ENCODE measurements around the gene GRIN3A. TPM values are rescaled to one million over a fixed set of nuclear protein-coding genes. Genes with fewer than 3 reads are reported as not detected.

The GRIN3A gene
- total RNA-seq, 4 donors from 2014 or later, result 0.27 to 0.48 (median 0.37) TPM; not detected in 1

DNA sequence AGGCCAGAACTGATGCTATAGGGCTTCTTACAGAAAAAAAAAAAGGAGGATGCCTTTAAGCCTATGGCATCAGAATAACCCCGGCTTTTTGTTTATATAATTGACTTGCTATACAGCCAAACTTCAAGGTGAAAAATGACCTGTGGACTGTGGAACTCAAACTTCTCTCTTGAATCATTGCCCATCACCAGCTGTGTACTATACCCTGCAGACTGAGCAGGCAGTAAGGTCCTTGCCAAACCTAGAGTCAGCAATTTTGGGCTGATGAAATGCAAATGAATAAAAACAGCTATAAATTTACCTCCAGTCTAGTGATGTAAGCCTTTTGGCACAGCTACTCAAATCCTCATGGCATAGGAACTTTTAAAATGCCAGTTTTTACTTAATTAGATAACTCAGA is 99.1 kb downstream of the GRIN3A start:
- TF ChIP-seq, protein P1, sequence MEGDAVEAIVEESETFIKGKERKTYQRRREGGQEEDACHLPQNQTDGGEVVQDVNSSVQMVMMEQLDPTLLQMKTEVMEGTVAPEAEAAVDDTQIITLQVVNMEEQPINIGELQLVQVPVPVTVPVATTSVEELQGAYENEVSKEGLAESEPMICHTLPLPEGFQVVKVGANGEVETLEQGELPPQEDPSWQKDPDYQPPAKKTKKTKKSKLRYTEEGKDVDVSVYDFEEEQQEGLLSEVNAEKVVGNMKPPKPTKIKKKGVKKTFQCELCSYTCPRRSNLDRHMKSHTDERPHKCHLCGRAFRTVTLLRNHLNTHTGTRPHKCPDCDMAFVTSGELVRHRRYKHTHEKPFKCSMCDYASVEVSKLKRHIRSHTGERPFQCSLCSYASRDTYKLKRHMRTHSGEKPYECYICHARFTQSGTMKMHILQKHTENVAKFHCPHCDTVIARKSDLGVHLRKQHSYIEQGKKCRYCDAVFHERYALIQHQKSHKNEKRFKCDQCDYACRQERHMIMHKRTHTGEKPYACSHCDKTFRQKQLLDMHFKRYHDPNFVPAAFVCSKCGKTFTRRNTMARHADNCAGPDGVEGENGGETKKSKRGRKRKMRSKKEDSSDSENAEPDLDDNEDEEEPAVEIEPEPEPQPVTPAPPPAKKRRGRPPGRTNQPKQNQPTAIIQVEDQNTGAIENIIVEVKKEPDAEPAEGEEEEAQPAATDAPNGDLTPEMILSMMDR (IDR thresholded peaks at IDR 0.05), result no peak
- TF ChIP-seq POLR2AphosphoS5 (IDR thresholded peaks at IDR 0.05), result no peak
- no peak for TF ChIP-seq POLR2A (IDR thresholded peaks at IDR 0.05)
- TF ChIP-seq EP300 (IDR thresholded peaks at IDR 0.05; ENCODE audit: low read depth), result no peak
- intact Hi-C loops (cut with DNase I; ENCODE audit: low total_unique reads), result no loop called here
- Histone ChIP-seq H3K36me3 (no peaks in the 10 kb centered on the region), H3K27ac (no peak overlapping the region), H3K4me3 (no peak overlapping the region), H3K9me3 (peaks cover 0 to 3% of the 10 kb centered on the region in 2 donors), H3K4me1 (peaks cover 0 to 14% (median 2%) of the 10 kb centered on the region in 4 donors), H3K27me3 (no peaks in the 10 kb centered on the region)
- WGBS, 2 donors (ENCODE audit: low coverage in 1 of 2), result 23 to 29% methylated on average over 1 of the region's 1 CpG
- in situ Hi-C loops (cut with MboI; ENCODE audit: low pct_ligation_motif_present in 1 of 4, low pct_unique_long_range_greater_than_20kb in 1 of 4, low sequenced_read_pairs in 3 of 4), result no loop called here
- no peak for DNase-seq

DNA sequence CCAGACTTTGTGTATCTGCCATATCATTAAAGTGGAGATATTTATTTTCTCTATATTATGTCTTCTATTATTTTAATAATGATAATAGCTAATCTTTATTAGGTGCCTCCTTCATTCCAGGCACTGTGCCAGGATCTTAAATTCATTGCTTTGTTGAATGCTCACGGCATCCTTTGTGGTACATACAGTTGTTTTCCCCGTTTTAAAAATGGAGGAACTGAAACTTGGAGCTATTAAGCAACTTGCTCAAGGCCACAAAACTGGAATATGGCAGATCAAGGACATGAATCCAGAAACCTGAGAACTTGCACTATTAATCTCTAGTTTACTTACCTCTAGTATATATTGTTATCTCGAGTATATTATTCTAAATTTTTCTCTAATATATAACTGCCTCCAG is 102.2 kb downstream of the GRIN3A start:
- TF ChIP-seq EP300 (IDR thresholded peaks at IDR 0.05; ENCODE audit: low read depth) (no peak), POLR2A (IDR thresholded peaks at IDR 0.05) (no peak), POLR2AphosphoS5 (IDR thresholded peaks at IDR 0.05) (no peak)
- TF ChIP-seq, protein P1 (IDR thresholded peaks at IDR 0.05), result no peak
- Histone ChIP-seq H3K9me3 (no peaks in the 10 kb centered on the region), H3K4me1 (peaks cover 0 to 14% (median 2%) of the 10 kb centered on the region in 4 donors), H3K27ac (no peak overlapping the region), H3K27me3 (no peaks in the 10 kb centered on the region), H3K36me3 (no peaks in the 10 kb centered on the region), H3K4me3 (no peak overlapping the region)
- 66 to 74% methylated on average over 3 of the region's 3 CpGs for WGBS, 2 donors (ENCODE audit: low coverage in 1 of 2)
- in situ Hi-C loops (cut with MboI; ENCODE audit: low pct_ligation_motif_present in 1 of 4, low pct_unique_long_range_greater_than_20kb in 1 of 4, low sequenced_read_pairs in 3 of 4), result no loop called here
- intact Hi-C loops (cut with DNase I; ENCODE audit: low total_unique reads), result no loop called here
- DNase-seq, result no peak

DNA sequence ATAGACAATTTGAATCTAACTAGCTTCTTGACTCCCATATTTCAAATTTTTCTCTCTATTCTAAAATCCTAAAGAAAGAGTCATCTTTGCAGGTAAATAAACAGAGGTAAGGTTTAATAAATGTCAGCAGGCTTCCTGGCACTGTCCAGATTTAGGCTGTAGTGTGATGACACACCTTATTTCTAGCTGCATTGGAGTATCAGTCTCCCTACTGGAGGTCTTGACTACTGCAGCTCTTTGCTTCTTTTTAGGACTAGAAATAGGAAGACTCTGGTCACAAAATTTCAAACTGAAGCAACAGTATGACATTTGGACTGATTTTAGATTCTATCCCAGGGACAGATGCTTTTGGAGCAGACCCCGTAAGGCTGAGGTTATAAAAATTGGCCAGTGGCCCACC is 103.0 kb downstream of the GRIN3A start:
- H3K36me3 ChIP-seq, result no peaks in the 10 kb centered on the region
- intact Hi-C loops (cut with DNase I; ENCODE audit: low total_unique reads) (no loop called here), in situ Hi-C loops (cut with MboI; ENCODE audit: low pct_ligation_motif_present in 1 of 4, low pct_unique_long_range_greater_than_20kb in 1 of 4, low sequenced_read_pairs in 3 of 4) (no loop called here)
- WGBS, 2 donors (ENCODE audit: low coverage in 1 of 2), result 70 to 97% methylated on average over 1 of the region's 1 CpG
- no peak overlapping the region for H3K27ac ChIP-seq
- DNase-seq, result no peak
- TF ChIP-seq POLR2AphosphoS5 (IDR thresholded peaks at IDR 0.05), result no peak
- no peak for TF ChIP-seq POLR2A (IDR thresholded peaks at IDR 0.05)
- TF ChIP-seq EP300 (IDR thresholded peaks at IDR 0.05; ENCODE audit: low read depth), result no peak
- TF ChIP-seq, protein P1 (IDR thresholded peaks at IDR 0.05), result no peak
- H3K27me3 ChIP-seq, result no peaks in the 10 kb centered on the region
- H3K4me1 ChIP-seq, result peaks cover 0 to 14% (median 2%) of the 10 kb centered on the region in 4 donors
- no peaks in the 10 kb centered on the region for H3K9me3 ChIP-seq
- H3K4me3 ChIP-seq, result no peak overlapping the region

DNA sequence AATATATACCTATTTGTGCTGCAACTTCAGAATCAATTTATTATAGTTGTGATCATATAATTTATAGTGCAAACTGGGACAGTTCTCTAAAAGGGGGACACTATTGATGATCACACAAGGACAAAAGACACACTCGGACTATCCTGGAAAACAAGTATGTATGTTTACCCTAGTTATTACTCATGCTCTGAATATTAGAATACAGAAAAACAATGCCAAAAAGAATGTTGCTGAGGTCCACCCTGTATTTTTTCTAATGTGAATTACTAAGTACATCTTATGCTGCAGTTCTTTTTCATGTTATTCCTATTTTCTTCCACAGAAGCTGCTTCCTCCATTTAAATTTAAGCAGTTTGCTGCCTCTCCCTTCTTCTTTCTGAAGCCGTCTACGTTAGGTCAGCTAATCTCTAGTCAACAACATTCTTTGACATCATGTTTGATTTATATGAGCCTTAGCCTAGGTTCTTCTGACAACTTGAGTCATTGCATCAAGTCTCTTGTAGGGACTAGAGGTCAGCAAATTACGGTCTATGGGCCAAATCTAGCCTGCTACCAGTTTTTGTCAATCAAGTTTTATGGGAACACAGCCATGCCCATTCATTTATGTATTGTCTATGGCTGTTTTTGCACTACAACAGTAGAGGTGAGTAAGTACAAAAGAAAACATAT is 103.6 kb downstream of the GRIN3A start:
- DNase-seq, result no peak
- Histone ChIP-seq H3K4me1 (peaks cover 0 to 8% (median 2%) of the 10 kb centered on the region in 4 donors), H3K36me3 (no peaks in the 10 kb centered on the region), H3K27me3 (no peaks in the 10 kb centered on the region), H3K4me3 (no peak overlapping the region), H3K27ac (no peak overlapping the region), H3K9me3 (no peaks in the 10 kb centered on the region)
- intact Hi-C loops (cut with DNase I; ENCODE audit: low total_unique reads), result no loop called here
- in situ Hi-C loops (cut with MboI; ENCODE audit: low pct_ligation_motif_present in 1 of 4, low pct_unique_long_range_greater_than_20kb in 1 of 4, low sequenced_read_pairs in 3 of 4), result no loop called here
- WGBS, 2 donors (ENCODE audit: low coverage in 1 of 2), result 44 to 59% methylated on average over 4 of the region's 4 CpGs
- TF ChIP-seq, protein P1 (IDR thresholded peaks at IDR 0.05), result no peak

All from transverse colon (tissue), 4 donors.